HG03520 (cell line): ENCODE results near the gene POMT2.
"Not testable (repeated sequence)": the region's sequence is repeated elsewhere in the genome, so short reads cannot be mapped to it uniquely, and the experiment has no call there.

Source experiments
- ATAC-seq: cut with Tn5 transposase; IDR thresholded peaks from one replicate; pipeline ENCODE4 v1.9.1; 2021; ENCODE audit warnings: mild to moderate bottlenecking, moderate library complexity; ENCODE audit not compliant: unreplicated experiment

The POMT2 gene

GRCh38 chr14:77303417-77304156 is 17.1 kb downstream of the POMT2 start:
- ATAC-seq = no peak

- ATAC-seq = no peak
These were observed 17.8 kb downstream of the POMT2 start for GRCh38 chr14:77302926-77303325.

GRCh38 chr14:77301103-77301502 is 19.6 kb downstream of the POMT2 start:
- ATAC-seq = no peak

- ATAC-seq = no peak
These were observed 20.9 kb downstream of the POMT2 start for GRCh38 chr14:77299771-77300170.

GRCh38 chr14:77296906-77297305 is 23.8 kb downstream of the POMT2 start:
- no peak for ATAC-seq

- no peak for ATAC-seq
These were observed 24.5 kb downstream of the POMT2 start for GRCh38 chr14:77296155-77296554.

GRCh38 chr14:77290705-77291104 is 30.0 kb downstream of the POMT2 start:
- ATAC-seq = no peak

GRCh38 chr14:77286576-77286975 is 34.1 kb downstream of the POMT2 start:
- ATAC-seq = no peak

- ATAC-seq = no peak
These were observed 36.2 kb downstream of the POMT2 start for GRCh38 chr14:77284466-77284865.

GRCh38 chr14:77284066-77284465 is 36.6 kb downstream of the POMT2 start:
- no peak for ATAC-seq

GRCh38 chr14:77281852-77282410 is 38.8 kb downstream of the POMT2 start:
- ATAC-seq = no peak

GRCh38 chr14:77280921-77281320 is 39.8 kb downstream of the POMT2 start:
- not testable (repeated sequence) for ATAC-seq

- no peak for ATAC-seq
These were observed 41.0 kb downstream of the POMT2 start for GRCh38 chr14:77279719-77280118.

- no peak for ATAC-seq
These were observed 42.0 kb downstream of the POMT2 start for GRCh38 chr14:77278461-77279230.

- ATAC-seq = no peak
These were observed 43.7 kb downstream of the POMT2 start for GRCh38 chr14:77276959-77277358.

- no peak for ATAC-seq
These were observed 44.3 kb downstream of the POMT2 start for GRCh38 chr14:77276295-77276935.

- no peak for ATAC-seq
These were observed 45.1 kb downstream of the POMT2 start for GRCh38 chr14:77275601-77276017.

- no peak for ATAC-seq
These were observed 45.6 kb downstream of the POMT2 start for GRCh38 chr14:77275041-77275580.

- ATAC-seq = no peak
These were observed 46.9 kb downstream of the POMT2 start for GRCh38 chr14:77273796-77274195.

- ATAC-seq = no peak
These were observed 48.4 kb downstream of the POMT2 start for GRCh38 chr14:77272261-77272660.

- no peak for ATAC-seq
These were observed 49.5 kb downstream of the POMT2 start, which contains the start of gene NGB for GRCh38 chr14:77271113-77271710. NGB (minus strand) TSS chr14:77271206; CDS start chr14:77270937, 269 bp downstream.
